H9 (cell line): ENCODE results near the gene ICAM2. TPM values are rescaled to one million over a fixed set of nuclear protein-coding genes. Genes with fewer than 3 reads are reported as not detected.
"Not testable (repeated sequence)": the region's sequence is repeated elsewhere in the genome, so short reads cannot be mapped to it uniquely, and the experiment has no call there.

Source experiments
- DNase-seq: peaks from one replicate; pipeline ENCODE4 v3.0.0-alpha.2; 2017
- H2AFZ ChIP-seq: one replicate; pipeline ENCODE4 v1.6.1; 2013; ENCODE audit warnings: mild to moderate bottlenecking, low read length, control low read depth, moderate library complexity
- H2AK5ac ChIP-seq: 2 replicates; pipeline ENCODE4 v1.6.1; 2013; ENCODE audit warnings: low read length, control low read depth, mixed read lengths; ENCODE audit not compliant: insufficient read length
- H2BK120ac ChIP-seq: one replicate; pipeline ENCODE4 v1.6.1; 2013; ENCODE audit warnings: low read depth, mild to moderate bottlenecking, low read length, control low read depth, inconsistent platforms; ENCODE audit not compliant: poor library complexity, severe bottlenecking
- H2BK12ac ChIP-seq: 2 replicates; pipeline ENCODE4 v1.6.1; 2013; ENCODE audit warnings: low read length, control low read depth, mixed read lengths, low read depth; ENCODE audit not compliant: insufficient read length
- H2BK15ac ChIP-seq: 2 replicates; pipeline ENCODE4 v1.6.1; 2013; ENCODE audit warnings: low read depth, low read length, control low read depth
- H2BK20ac ChIP-seq: one replicate; pipeline ENCODE4 v1.6.1; 2013; ENCODE audit warnings: low read depth, mild to moderate bottlenecking, low read length, control low read depth, inconsistent platforms; ENCODE audit not compliant: poor library complexity, severe bottlenecking
- H2BK5ac ChIP-seq: 2 replicates; pipeline ENCODE4 v1.6.1; 2013; ENCODE audit warnings: low read length, control low read depth, mixed read lengths; ENCODE audit not compliant: insufficient read length
- H3K14ac ChIP-seq: 2 replicates; pipeline ENCODE4 v1.6.1; 2013; ENCODE audit warnings: low read length, control low read depth; ENCODE audit not compliant: insufficient read depth
- H3K18ac ChIP-seq: 2 replicates; pipeline ENCODE4 v1.6.1; 2013; ENCODE audit warnings: low read depth, mild to moderate bottlenecking, mixed read lengths, low read length, control low read depth; ENCODE audit not compliant: insufficient read length
- H3K23ac ChIP-seq: 2 replicates; pipeline ENCODE4 v1.6.1; 2013; ENCODE audit warnings: low read length, control low read depth, mixed read lengths, low read depth; ENCODE audit not compliant: insufficient read length
- H3K23me2 ChIP-seq: 2 replicates; pipeline ENCODE4 v1.6.1; 2013; ENCODE audit warnings: low read depth, mild to moderate bottlenecking, mixed read lengths, low read length, control low read depth; ENCODE audit not compliant: insufficient read length, poor library complexity, severe bottlenecking
- H3K27ac ChIP-seq: 2 replicates; pipeline ENCODE4 v1.5.1; 2013; ENCODE audit warnings: low read length, control low read depth, mixed read lengths, low read depth; ENCODE audit not compliant: insufficient read length
- H3K27me3 ChIP-seq: 2 replicates; pipeline ENCODE4 v1.6.1; 2013; ENCODE audit warnings: low read length, control low read depth, inconsistent platforms; ENCODE audit not compliant: insufficient read depth
- H3K4ac ChIP-seq: 2 replicates; pipeline ENCODE4 v1.6.1; 2013; ENCODE audit warnings: low read depth, mild to moderate bottlenecking, control low read depth, inconsistent platforms, low read length, moderate library complexity
- H3K4me1 ChIP-seq: 2 replicates; pipeline ENCODE4 v1.6.1; 2013; ENCODE audit warnings: low read length, control low read depth, inconsistent platforms; ENCODE audit not compliant: insufficient read depth
- H3K4me2 ChIP-seq: 2 replicates; pipeline ENCODE4 v1.6.1; 2013; ENCODE audit warnings: low read length, control low read depth, mixed read lengths; ENCODE audit not compliant: insufficient read length, insufficient read depth
- H3K56ac ChIP-seq: 2 replicates; pipeline ENCODE4 v1.6.1; 2013; ENCODE audit warnings: low read depth, mild to moderate bottlenecking, mixed read lengths, low read length, control low read depth; ENCODE audit not compliant: insufficient read length
- H3K79me1 ChIP-seq: 2 replicates; pipeline ENCODE4 v1.6.1; 2013; ENCODE audit warnings: low read depth, mild to moderate bottlenecking, moderate library complexity, low read length, control low read depth, inconsistent platforms; ENCODE audit not compliant: insufficient read depth, poor library complexity, severe bottlenecking
- H3K79me2 ChIP-seq: 2 replicates; pipeline ENCODE4 v1.6.1; 2013; ENCODE audit warnings: low read length, control low read depth, inconsistent platforms; ENCODE audit not compliant: insufficient read depth
- H3K9ac ChIP-seq: 2 replicates; pipeline ENCODE4 v1.6.1; 2013; ENCODE audit warnings: low read length, control low read depth, mixed read lengths; ENCODE audit not compliant: insufficient read length; ENCODE audit errors: extremely low read depth
- H3K9me3 ChIP-seq: one replicate; pipeline ENCODE4 v1.6.1; 2013; ENCODE audit warnings: low read depth, low read length, inconsistent platforms; ENCODE audit not compliant: control insufficient read depth
- H3T11ph ChIP-seq: one replicate; pipeline ENCODE4 v1.6.1; 2013; ENCODE audit warnings: mild to moderate bottlenecking, low read length, control low read depth, inconsistent platforms
- H4K20me1 ChIP-seq: one replicate; pipeline ENCODE4 v1.6.1; 2013; ENCODE audit not compliant: control insufficient read depth, insufficient read length, insufficient read depth
- H4K5ac ChIP-seq: 2 replicates; pipeline ENCODE4 v1.6.1; 2013; ENCODE audit warnings: low read depth, mild to moderate bottlenecking, mixed read lengths, low read length, control low read depth; ENCODE audit not compliant: insufficient read length
- H4K8ac ChIP-seq: replicated peaks from 2 replicates; pipeline ENCODE4 v1.6.1; 2013; ENCODE audit warnings: low read length, control low read depth, mixed read lengths, low read depth; ENCODE audit not compliant: insufficient read length
- H4K91ac ChIP-seq: 2 replicates; pipeline ENCODE4 v1.6.1; 2013; ENCODE audit warnings: low read depth, mild to moderate bottlenecking, moderate library complexity, mixed read lengths, low read length, control low read depth; ENCODE audit not compliant: insufficient read length
- H3K27ac Mint-ChIP-seq, 3 experiments: 2 replicates in 2 of 3; 3 replicates in 1 of 3; pipeline ENCODE4 v1.8.0; 2020 to 2021; ENCODE audit warnings: mixed read lengths in 3 of 3, mild to moderate bottlenecking in 1 of 3, moderate library complexity in 1 of 3
- H3K27me3 Mint-ChIP-seq: 2 replicates; pipeline ENCODE4 v1.8.0; 2021; ENCODE audit warnings: low read depth, mild to moderate bottlenecking, moderate library complexity, mixed read lengths
- H3K36me3 Mint-ChIP-seq, 3 experiments: 2 replicates in 2 of 3; 3 replicates in 1 of 3; pipeline ENCODE4 v1.8.0; 2020 to 2021; ENCODE audit warnings: low read depth in 3 of 3, mixed read lengths in 3 of 3; ENCODE audit not compliant: insufficient read depth in 1 of 3
- H3K4me1 Mint-ChIP-seq, 2 experiments: 2 replicates each; pipeline ENCODE4 v1.8.0; 2020; ENCODE audit warnings: mixed read lengths in 2 of 2
- H3K4me3 Mint-ChIP-seq, 2 experiments: 2 replicates in 1 of 2; 3 replicates in 1 of 2; pipeline ENCODE4 v1.8.0; 2020 to 2021; ENCODE audit warnings: mild to moderate bottlenecking in 2 of 2, mixed read lengths in 2 of 2, moderate library complexity in 1 of 2
- H3K9me3 Mint-ChIP-seq, 2 experiments: 2 replicates in 1 of 2; 3 replicates in 1 of 2; pipeline ENCODE4 v1.8.0; 2020; ENCODE audit warnings: mild to moderate bottlenecking in 2 of 2, mixed read lengths in 2 of 2, moderate library complexity in 1 of 2
- WGBS: extraction: QIAGEN DNeasy Blood & Tissue Kit; methylation state at CpG from one replicate; pipeline ENCODE4 v1.1.7; 2013; ENCODE audit warnings: missing lambda C conversion rate, low lambda C conversion rate, mixed read lengths; ENCODE audit not compliant: insufficient read length; ENCODE audit errors: extremely low coverage; 5-methylcytosine and 5-hydroxymethylcytosine counted together
- total RNA-seq: library from RNA; stranded (reverse); gene quantifications from 2 replicates; pipeline ENCODE4 v1.2.1, GENCODE V29; 2021
- TF ChIP-seq, protein P1 (sequence below): fragments of 200-600 bp; sonication (generic); conservative IDR thresholded peaks from 3 replicates; pipeline ENCODE4 v1.8.0; 2021; ENCODE audit warnings: antibody characterized with exemption, mild to moderate bottlenecking

Gene ICAM2
- total RNA-seq, 1 experiment from 2014 or later: 0.28 TPM

DNA sequence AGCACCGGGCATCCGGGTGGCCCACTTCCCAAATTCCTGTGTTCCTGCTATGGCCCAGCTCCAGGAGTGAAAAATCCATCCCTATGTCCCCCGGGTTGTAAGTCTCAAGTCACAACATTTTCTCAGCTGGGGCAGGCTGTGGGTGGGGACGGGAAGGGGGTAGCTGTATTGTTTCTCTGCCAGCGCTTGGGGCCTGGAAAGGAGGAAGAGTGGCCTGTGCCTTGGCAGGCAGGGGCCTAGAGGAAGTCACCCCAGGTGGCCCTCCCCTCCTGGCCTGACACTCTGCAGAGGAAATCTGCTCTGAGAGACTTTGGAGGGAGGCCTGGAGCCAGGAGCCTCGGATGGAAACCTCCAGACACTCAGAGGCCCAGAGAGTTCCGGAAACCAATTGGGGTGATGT is 37.1 kb downstream of the ICAM2 start:
- peaks cover 0 to 8% of the 10 kb centered on the region in 2 experiments; a peak in 3 of 4 replicates for H3K4me1 Mint-ChIP-seq
- no peaks in the 10 kb centered on the region for H3K27me3 ChIP-seq
- H3K56ac ChIP-seq: no peak overlapping the region
- no peak overlapping the region for H2BK15ac ChIP-seq
- H3K36me3 Mint-ChIP-seq: peaks cover 6 to 13% (median 11%) of the 10 kb centered on the region in 3 experiments; a peak in 6 of 7 replicates
- no peak overlapping the region for H3K4me3 Mint-ChIP-seq
- H3K18ac ChIP-seq: no peak overlapping the region
- H4K91ac ChIP-seq: no peak overlapping the region
- H3K9me3 Mint-ChIP-seq: peaks cover 15% of the 10 kb centered on the region in 2 experiments
- no peak overlapping the region for H4K8ac ChIP-seq
- H3K14ac ChIP-seq: no peak overlapping the region
- H2AK5ac ChIP-seq: no peak overlapping the region
- H3T11ph ChIP-seq: no peak overlapping the region
- no peaks in the 10 kb centered on the region; the same call in 1 of the 2 replicates for H3K4me1 ChIP-seq
- H3K79me1 ChIP-seq: no peaks in the 10 kb centered on the region
- no peak overlapping the region for H2BK20ac ChIP-seq
- no peak overlapping the region for H3K4ac ChIP-seq
- H3K23ac ChIP-seq: no peak overlapping the region
- H2BK120ac ChIP-seq: no peak overlapping the region
- no CpG with 5 or more reads among the region's 7 CpGs for WGBS
- no peak overlapping the region for H2BK12ac ChIP-seq
- H2BK5ac ChIP-seq: no peak overlapping the region
- no peak overlapping the region for H3K27ac ChIP-seq
- peaks cover 5% of the 10 kb centered on the region for H3K9me3 ChIP-seq
- H3K4me2 ChIP-seq: no peak overlapping the region
- H3K27ac Mint-ChIP-seq: no peak overlapping the region
- H3K79me2 ChIP-seq: no peaks in the 10 kb centered on the region
- no peaks in the 10 kb centered on the region for H3K23me2 ChIP-seq
- no peak for DNase-seq
- no peak overlapping the region for H4K5ac ChIP-seq
- peaks cover 3% of the 10 kb centered on the region; the same call in 1 of the 2 replicates for H3K27me3 Mint-ChIP-seq
- TF ChIP-seq, protein P1, sequence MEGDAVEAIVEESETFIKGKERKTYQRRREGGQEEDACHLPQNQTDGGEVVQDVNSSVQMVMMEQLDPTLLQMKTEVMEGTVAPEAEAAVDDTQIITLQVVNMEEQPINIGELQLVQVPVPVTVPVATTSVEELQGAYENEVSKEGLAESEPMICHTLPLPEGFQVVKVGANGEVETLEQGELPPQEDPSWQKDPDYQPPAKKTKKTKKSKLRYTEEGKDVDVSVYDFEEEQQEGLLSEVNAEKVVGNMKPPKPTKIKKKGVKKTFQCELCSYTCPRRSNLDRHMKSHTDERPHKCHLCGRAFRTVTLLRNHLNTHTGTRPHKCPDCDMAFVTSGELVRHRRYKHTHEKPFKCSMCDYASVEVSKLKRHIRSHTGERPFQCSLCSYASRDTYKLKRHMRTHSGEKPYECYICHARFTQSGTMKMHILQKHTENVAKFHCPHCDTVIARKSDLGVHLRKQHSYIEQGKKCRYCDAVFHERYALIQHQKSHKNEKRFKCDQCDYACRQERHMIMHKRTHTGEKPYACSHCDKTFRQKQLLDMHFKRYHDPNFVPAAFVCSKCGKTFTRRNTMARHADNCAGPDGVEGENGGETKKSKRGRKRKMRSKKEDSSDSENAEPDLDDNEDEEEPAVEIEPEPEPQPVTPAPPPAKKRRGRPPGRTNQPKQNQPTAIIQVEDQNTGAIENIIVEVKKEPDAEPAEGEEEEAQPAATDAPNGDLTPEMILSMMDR: no peak
- H4K20me1 ChIP-seq: no peaks in the 10 kb centered on the region
- H2AFZ ChIP-seq: no peak overlapping the region
- no peak overlapping the region for H3K9ac ChIP-seq

DNA sequence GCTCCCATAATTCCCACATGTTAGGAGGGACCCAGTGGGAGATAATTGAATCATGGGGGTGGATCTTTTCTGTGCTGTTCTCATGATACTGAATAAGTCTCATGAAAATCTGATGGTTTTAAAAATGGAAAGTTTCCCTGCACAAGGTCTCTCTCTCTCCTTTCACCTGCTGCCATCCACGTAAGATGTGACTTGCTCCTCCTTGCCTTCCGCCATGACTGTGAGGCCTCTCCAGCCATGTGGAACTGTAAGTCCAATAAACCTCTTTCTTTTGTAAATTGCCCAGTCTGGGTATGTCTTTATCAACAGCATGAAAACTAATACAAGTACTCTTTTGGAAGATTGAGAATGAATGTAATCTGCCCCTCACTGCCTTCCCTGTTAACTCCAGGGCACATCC is 37.8 kb downstream of the ICAM2 start:
- Mint-ChIP-seq H3K36me3 (peaks cover 6 to 13% (median 11%) of the 10 kb centered on the region in 3 experiments; a peak in 6 of 7 replicates), H3K9me3 (peaks cover 15% of the 10 kb centered on the region in 2 experiments)
- not testable (repeated sequence) for H3K27me3 ChIP-seq, DNase-seq, H3K23me2 ChIP-seq, H2AFZ ChIP-seq, H3K23ac ChIP-seq, H2BK15ac ChIP-seq, H3K56ac ChIP-seq, H4K20me1 ChIP-seq, H3K14ac ChIP-seq, H3K4me2 ChIP-seq, H3K4me1 ChIP-seq, H4K5ac ChIP-seq, H2BK20ac ChIP-seq, H2BK5ac ChIP-seq, H3K27ac ChIP-seq, H2BK120ac ChIP-seq, H3K79me1 ChIP-seq, H3K79me2 ChIP-seq, H3K18ac ChIP-seq, H3K27ac Mint-ChIP-seq, H3K4me3 Mint-ChIP-seq, H3K9me3 ChIP-seq, H3T11ph ChIP-seq, H4K91ac ChIP-seq, H2BK12ac ChIP-seq, H2AK5ac ChIP-seq, H3K27me3 Mint-ChIP-seq, H4K8ac ChIP-seq, H3K4ac ChIP-seq, H3K4me1 Mint-ChIP-seq, H3K9ac ChIP-seq
- WGBS: no CpG with 5 or more reads among the region's 2 CpGs
